Muscle of arm (tissue), 14 donors: ENCODE data around the gene ITPRID2. TPM values are rescaled to one million over a fixed set of nuclear protein-coding genes. Genes with fewer than 3 reads are reported as not detected.
A peak's percentile ranks its signal among the peaks of the same experiment; 100 is the strongest.

Experiments used
- DNase-seq: peaks from one replicate; pipeline ENCODE4 v3.0.0-alpha.2; 2013
- long read RNA-seq, 11 donors: transcript quantifications; one replicate each; lab custom pipeline, GENCODE V29; 2026
- polyA plus RNA-seq, 12 donors: library from polyadenylated mRNA; unstranded; fragments of 120-200 nt; gene quantifications; one replicate each; pipeline ENCODE4 v1.2.1, GENCODE V29; 2013; ENCODE audit not compliant: insufficient read length in 12 of 12

The ITPRID2 gene
- 100 to 1,000 TPM in 1 of 12 donors, 10 to 100 TPM in 10, not detected in 1; 42.3 to 106 (median 68.0) TPM for polyA plus RNA-seq
- long read RNA-seq, donor 1, partial matches to known transcripts, result 110 of 114 reads
- long read RNA-seq, donor 1, other reads (novel, unspliced or antisense), result 0 of 114 reads
- long read RNA-seq, donor 2, full-length matches to known transcripts, result 2 of 2 reads
- long read RNA-seq, donor 2, partial matches to known transcripts, result 0 of 2 reads
- long read RNA-seq, donor 2, other reads (novel, unspliced or antisense), result 0 of 2 reads
- long read RNA-seq, donor 3, partial matches to known transcripts, result 21 of 21 reads
- long read RNA-seq, donor 3, other reads (novel, unspliced or antisense), result 0 of 21 reads
- long read RNA-seq, donor 4, full-length matches to known transcripts, result 3 of 3 reads
- long read RNA-seq, donor 4, partial matches to known transcripts, result 0 of 3 reads
- long read RNA-seq, donor 4, other reads (novel, unspliced or antisense), result 0 of 3 reads
- long read RNA-seq, donor 5, full-length matches to known transcripts, result 7 of 12 reads
- long read RNA-seq, donor 5, partial matches to known transcripts, result 5 of 12 reads
- long read RNA-seq, donor 5, other reads (novel, unspliced or antisense), result 0 of 12 reads
- long read RNA-seq, donor 6, partial matches to known transcripts, result 12 of 12 reads
- long read RNA-seq, donor 6, other reads (novel, unspliced or antisense), result 0 of 12 reads
- long read RNA-seq, donor 7, full-length matches to known transcripts, result 4 of 4 reads
- long read RNA-seq, donor 7, partial matches to known transcripts, result 0 of 4 reads
- long read RNA-seq, donor 7, other reads (novel, unspliced or antisense), result 0 of 4 reads
- long read RNA-seq, donor 8, full-length matches to known transcripts, result 3 of 3 reads
- long read RNA-seq, donor 8, partial matches to known transcripts, result 0 of 3 reads
- long read RNA-seq, donor 8, other reads (novel, unspliced or antisense), result 0 of 3 reads
- long read RNA-seq, donor 9, full-length matches to known transcripts, result 2 of 20 reads
- long read RNA-seq, donor 9, partial matches to known transcripts, result 18 of 20 reads
- long read RNA-seq, donor 9, other reads (novel, unspliced or antisense), result 0 of 20 reads
- long read RNA-seq, donor 10, full-length matches to known transcripts, result 7 of 12 reads
- long read RNA-seq, donor 10, partial matches to known transcripts, result 5 of 12 reads
- long read RNA-seq, donor 10, other reads (novel, unspliced or antisense), result 0 of 12 reads
- long read RNA-seq, donor 11, full-length matches to known transcripts, result 5 of 16 reads
- long read RNA-seq, donor 11, partial matches to known transcripts, result 11 of 16 reads
- long read RNA-seq, donor 11, other reads (novel, unspliced or antisense), result 0 of 16 reads

DNA sequence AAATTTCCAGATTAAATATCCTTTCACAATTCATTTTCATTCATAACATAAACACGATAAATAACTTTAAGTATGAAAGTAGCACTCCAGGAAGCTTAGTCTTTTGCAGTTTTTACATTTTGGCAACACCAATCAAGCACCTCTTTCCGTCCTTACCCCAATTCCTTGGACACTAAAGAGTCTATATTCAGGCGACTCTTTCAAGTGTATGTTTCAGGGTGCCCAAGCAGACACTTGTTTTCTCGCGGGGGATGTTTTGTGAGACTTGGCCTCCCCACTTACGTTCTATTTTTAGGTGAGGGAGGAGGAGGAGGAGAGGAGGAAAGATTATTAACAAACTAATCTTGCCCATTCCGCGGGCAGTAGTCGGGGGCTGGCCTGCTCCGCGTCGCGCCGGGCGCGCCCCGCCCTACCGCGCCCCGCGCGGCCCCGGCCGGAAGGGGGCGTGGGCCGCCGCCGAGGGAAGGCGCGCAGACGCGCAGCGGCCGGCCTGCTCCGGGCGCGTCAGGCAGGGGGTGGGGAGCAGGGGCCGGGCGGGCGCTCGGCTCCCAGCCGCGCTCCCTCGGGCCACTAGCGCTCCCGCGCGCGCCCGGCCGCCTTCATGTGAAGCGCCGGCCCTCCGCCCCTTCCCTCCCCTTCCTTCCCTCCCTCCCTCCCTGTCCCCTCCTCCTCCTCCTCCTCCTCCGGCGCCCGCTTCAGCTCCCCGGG lies at the start of gene ITPRID2:
ITPRID2 (plus strand) TSS at position 473 of the 708 bp plus-strand sequence. CDS start 337 bp downstream, outside the sequence.
- peak; percentile 82 for DNase-seq

DNA sequence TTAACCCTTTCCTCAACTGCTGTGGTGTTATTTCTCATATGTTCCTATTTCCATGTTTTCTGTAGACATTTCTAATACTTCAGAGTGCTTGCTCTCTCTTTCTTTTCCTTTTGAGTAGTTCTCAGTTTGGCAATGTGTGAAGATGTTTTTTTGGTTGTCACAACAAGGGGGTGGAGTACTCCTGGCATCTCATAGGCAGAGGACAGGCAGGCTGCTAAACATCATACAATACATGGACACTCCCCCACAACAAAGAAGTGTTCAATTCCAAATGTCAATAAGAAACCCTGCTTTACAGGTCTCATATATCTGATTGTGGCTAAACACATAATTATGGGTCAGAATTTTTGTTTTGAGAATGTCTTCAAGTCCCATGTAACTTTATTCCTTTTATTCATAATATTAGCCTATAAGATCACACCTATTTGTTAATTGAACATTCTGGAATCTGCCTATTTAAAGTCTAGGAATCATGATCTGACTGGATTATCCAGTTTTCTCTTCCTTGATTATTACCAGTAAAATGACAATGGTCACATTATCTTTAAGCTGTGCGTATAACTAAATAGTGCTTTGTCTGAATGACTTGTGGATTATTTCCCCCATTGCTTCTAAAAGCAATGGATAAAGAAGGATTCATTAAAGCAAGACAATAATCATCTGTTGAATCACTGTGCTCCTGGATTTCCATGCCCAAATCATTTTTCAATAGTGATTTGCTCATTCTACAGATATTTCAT lies 46.8 kb upstream of the ITPRID2 start:
- no peak for DNase-seq

GRCh38 chr2:181846399-181847197 lies 44.9 kb upstream of the ITPRID2 start:
- no peak for DNase-seq

- no peak for DNase-seq
These were observed 44.4 kb upstream of the ITPRID2 start for GRCh38 chr2:181847198-181847556.

- peak; percentile 39 for DNase-seq
These were observed 43.8 kb upstream of the ITPRID2 start for GRCh38 chr2:181847702-181848101.

DNA sequence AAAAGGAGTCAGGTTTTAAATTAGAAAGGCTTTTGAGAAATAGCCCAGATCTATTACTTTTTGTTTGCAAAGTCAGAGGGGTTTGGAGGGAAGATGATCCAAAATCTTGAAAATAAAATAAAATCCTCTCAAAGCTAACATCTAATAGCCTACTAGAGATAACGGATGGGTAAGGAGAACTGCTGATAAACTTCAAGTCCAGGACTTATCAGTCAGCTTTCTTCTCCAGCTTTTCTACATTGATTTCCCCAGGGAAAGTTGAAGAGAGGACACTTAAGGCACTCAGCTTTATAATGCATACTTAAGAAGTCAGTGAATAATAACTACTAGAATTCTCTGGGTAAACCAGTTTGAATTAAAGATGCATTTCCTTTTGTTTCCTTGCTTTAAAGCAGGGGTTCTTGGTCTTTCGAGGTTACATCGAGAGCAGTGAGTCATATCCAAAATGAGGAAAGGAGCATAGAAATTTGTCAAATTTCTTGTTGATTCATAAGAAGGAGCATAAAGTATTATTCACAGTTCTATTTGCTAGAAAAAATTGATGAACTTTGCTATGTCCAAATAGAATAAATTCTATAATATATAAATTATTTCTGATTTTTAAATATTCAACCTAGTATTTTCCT lies 43.2 kb upstream of the ITPRID2 start:
- DNase-seq, result no peak

DNA sequence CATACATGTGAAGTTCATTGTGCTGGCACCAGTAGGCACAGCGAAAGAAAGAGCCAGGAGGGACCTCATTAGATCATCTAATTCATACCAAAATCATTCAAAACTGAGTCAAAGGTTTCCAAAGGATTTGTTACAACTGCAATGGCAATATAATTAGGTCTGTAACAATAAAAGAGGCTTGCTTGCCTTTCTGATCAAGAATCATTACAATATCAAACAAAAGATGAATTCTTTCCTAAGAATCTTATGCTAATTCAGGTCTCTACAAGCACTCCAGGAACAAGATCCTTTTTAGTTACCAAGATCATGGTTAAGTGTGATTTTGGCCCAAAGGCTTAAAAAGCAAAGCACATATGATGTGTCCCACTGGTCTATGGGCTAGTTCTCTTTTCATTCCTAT lies 41.9 kb upstream of the ITPRID2 start:
- DNase-seq, result no peak

GRCh38 chr2:181850936-181851560 lies 40.5 kb upstream of the ITPRID2 start:
- no peak for DNase-seq

GRCh38 chr2:181851726-181852125 lies 39.8 kb upstream of the ITPRID2 start:
- no peak for DNase-seq

DNA sequence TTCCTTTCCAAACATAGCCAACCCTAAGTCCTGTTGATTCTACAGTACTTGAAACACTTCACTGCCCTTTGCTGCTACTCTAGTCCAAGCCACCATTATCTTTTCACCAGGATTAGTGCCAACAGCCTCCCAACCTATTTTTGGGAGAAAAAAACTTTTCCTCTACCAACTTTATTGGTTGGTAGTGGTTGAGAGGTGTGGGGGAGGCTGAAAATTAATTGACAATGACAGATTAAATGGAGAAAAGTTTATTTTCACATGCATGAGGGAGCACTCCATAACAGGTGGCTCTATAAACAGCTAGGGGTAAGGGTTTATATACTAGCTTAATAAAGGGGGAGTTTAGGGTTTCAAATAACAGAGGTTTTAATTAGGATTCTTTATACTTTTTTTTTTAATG lies 37.8 kb upstream of the ITPRID2 start:
- no peak for DNase-seq

DNA sequence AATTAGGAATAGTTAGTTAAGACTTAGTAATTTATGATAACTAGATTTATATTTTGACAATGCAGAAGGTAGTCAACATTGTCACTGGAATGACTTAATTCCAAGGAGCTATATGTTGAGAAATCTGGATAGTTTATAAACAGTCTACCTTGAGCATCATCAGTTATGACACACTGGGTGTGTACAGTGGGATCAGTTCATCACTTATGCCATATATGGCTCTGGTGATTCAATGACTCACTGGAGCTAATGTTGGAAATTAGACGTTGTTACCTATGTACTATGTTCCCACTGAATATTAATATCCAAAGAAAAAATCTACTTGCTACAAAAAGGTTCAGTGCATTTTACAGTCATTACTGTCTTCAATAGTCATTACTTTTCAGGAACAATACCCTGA lies 34.0 kb upstream of the ITPRID2 start:
- DNase-seq, result no peak

GRCh38 chr2:181858600-181858999 lies 32.9 kb upstream of the ITPRID2 start:
- DNase-seq, result no peak

DNA sequence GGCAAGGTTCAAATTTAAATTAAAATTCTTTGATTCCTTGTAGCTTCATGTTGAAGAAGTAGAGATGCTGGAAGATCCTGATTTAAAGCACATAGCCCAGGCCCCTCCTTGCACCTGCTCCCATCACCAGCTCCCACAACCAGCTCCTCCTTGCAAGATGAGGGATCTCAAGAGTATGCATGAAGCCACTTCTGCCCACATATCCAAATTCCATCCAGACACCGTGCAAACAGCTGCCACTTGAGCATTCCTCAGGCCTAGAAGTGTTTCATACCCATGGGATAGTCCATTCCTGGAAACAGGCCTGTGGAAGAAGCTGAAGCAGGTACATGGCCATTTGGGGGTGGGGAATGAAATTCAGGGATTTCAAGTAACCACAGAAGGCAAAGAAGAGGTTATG lies 32.4 kb upstream of the ITPRID2 start:
- no peak for DNase-seq

DNA sequence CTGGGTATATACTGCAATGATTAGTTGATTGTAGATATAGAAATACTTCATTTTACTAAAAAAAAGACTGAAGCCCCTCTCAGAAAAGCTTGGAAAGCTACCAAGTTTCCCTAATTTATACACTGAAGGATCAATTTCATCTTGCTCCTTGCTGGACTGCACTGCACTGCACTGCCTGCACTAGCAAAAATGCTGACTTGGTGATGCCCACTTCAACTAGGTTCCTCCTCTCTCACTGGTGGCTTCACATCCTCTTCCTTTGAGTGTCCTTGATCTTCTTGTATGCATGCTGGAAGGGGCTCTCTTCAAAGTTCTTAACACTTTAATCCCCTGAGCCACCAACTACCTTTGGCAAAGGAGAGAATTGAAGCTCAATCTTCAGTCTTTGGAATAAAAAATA lies 31.7 kb upstream of the ITPRID2 start:
- no peak for DNase-seq

DNA sequence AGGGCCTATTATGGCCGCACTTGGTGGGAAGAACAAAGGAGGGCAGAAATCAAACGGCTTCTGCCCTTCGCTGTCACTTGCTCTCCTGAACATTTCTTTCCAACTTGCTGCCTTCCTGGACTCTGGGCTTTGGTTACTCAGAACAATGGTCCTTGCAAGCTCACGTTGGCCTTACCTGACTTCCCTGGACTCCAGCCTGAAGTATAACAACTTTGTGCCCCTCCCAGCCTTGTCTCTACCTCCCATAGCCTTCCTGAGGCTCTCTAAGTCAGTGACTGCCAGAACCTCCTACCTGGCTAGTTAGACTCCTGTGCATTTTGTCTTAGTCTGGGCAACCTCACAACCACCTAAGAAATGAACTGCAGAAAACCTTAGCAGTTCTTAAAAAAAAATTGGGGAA lies 30.2 kb upstream of the ITPRID2 start:
- DNase-seq, result no peak

- no peak for DNase-seq
These were observed 28.8 kb upstream of the ITPRID2 start for GRCh38 chr2:181862583-181863281.

DNA sequence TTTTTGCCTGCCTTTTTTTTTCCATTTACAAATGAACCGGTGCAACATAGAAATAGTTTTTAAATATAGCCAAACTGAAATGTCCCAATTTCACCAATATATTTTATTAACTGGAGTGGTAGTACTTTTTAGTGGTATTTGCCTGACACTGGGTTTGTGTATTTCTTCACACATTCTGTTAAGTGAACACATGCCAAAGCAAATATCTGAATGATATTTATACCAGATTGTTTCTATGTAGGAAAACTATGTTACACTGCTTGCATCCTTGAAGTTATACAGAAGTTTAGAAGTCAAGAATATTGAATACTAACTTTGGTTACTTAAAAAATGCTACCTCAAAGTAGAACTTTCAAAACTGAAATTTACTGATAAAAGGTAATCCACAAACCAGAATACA lies 19.4 kb upstream of the ITPRID2 start:
- DNase-seq, result no peak

DNA sequence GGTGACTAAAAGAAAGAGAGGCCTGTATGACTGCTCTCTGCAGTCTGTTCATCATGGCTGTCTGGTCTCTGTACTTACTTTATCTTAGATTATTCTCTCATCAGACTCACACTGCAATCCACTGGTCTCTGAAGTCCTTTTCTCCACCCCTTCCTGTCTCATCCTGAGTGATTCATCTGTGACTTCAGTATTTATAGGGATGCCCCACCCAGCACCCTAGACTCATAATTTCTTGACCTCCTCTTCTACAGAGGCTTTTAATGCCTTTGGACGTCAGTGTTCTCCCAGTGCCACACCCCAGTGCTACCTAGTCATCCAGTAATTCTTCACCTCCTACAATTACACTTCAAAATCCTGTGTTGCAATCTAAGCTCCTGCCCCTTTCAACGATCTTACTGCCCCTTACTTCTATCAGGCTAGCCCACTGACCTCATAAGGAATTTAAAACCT lies 14.9 kb upstream of the ITPRID2 start:
- DNase-seq, result no peak
